Measurements from ENCODE around the gene MLLT11.

DNA sequence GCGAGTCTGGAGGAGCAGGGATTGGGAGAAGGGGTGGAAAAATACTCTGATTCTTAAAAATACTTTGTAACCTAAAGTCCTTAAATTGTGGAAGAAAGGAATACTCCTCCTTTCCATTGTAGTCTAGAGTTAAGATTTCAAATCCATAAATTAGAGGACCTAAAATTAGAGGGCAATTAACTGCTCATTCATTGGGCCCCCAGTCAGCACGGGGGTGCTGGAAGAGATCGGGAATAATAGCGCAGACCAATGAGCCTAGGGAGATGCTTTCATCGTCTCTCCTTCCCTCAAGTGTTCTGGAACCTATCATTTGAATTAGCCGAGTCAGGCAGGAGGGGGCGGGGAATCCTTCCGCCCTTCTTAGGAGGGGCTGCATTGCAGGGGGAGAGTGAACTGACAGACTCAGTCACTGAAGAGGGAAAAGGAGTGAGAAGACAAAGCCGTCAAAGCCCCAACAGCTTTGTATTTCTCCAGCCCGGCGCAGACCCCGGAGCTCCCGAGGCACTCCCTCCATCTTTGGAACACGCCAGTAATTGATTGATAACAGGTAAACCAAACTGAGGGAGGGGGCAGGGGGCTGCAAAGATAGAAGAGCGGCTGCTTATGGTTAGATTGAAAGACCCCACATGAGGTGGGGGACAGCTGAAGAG, at the start of gene MLLT11:
- TF ChIP-seq YY1 (IDR thresholded peaks at IDR 0.05; ENCODE audit: low read depth): no peak
- TF ChIP-seq RAD21 (IDR thresholded peaks at IDR 0.05; ENCODE audit: low read depth): no peak
- TF ChIP-seq NFIC (IDR thresholded peaks at IDR 0.05): no peak
- TF ChIP-seq CEBPB (IDR thresholded peaks at IDR 0.05): no peak
- TF ChIP-seq REST (IDR thresholded peaks at IDR 0.05; ENCODE audit: low read depth): no peak
- no peak; the same call in 1 of the 2 replicates for TF ChIP-seq TAF1 (IDR thresholded peaks at IDR 0.05; ENCODE audit: low read depth)
